ENCODE data around the gene OST4.

DNA sequence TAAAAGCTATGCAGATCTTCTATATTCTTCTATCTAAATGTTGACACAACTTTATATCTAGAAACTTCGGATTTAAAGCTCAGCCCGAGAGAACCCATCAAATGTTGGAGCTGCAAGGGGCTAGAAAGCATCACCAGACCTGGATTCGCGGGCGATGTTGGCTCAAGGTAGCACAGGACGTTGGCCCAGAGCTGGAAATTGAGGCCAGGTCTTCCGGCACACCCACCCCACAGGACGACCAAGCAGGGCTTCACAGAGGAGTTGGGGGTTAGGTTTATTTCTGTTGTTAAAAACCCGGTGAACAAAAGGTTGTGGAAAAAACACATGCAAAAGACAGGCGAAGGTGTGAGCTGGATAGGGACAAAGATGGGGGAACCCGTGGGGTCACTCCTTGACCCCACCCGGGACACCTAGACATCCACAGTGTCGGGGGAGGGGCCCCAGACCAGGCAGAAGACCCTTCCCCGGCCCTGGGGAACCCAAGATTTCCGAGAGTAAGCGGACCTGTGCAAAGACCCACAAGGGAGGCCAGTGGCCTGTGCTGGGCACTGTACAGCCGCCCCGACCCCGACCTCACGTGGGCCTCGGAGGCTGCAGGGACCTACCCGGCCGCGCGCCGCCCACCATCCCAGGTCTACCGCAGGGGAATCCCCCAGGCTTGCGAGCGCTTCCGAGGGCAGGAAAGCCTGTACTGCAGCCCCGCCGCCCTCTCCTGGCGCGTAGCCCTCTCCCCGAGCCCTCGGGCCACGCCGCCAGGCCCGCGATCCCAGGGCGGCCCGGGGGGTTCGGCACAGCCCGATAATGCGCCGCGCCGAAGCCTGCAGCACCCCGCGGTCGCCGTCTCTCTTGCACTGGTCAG is 21.8 kb downstream of the OST4 start:
- TF ChIP-seq, protein P1, sequence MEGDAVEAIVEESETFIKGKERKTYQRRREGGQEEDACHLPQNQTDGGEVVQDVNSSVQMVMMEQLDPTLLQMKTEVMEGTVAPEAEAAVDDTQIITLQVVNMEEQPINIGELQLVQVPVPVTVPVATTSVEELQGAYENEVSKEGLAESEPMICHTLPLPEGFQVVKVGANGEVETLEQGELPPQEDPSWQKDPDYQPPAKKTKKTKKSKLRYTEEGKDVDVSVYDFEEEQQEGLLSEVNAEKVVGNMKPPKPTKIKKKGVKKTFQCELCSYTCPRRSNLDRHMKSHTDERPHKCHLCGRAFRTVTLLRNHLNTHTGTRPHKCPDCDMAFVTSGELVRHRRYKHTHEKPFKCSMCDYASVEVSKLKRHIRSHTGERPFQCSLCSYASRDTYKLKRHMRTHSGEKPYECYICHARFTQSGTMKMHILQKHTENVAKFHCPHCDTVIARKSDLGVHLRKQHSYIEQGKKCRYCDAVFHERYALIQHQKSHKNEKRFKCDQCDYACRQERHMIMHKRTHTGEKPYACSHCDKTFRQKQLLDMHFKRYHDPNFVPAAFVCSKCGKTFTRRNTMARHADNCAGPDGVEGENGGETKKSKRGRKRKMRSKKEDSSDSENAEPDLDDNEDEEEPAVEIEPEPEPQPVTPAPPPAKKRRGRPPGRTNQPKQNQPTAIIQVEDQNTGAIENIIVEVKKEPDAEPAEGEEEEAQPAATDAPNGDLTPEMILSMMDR (conservative IDR thresholded peaks at IDR 0.05), result no peak
- TF ChIP-seq ZFX (IDR thresholded peaks at IDR 0.05), result peak; percentile 46; the same call in 1 of the 2 replicates

Measured in C4-2B (cell line).